ENCODE data around the gene OR1M1.

Gene OR1M1

GRCh38 chr19:9116547-9116946 lies 29.7 kb downstream of the OR1M1 start:
- Histone ChIP-seq H3K36me3 (ENCODE audit: insufficient read depth, low read length) (no peaks in the 10 kb centered on the region), H3K79me2 (ENCODE audit: insufficient read depth, low read length) (no peaks in the 10 kb centered on the region), H3K4me1 (ENCODE audit: insufficient read depth, low read length, severe bottlenecking) (no peaks in the 10 kb centered on the region), H3K27ac (ENCODE audit: low read depth, low read length, poor library complexity, severe bottlenecking) (no peak overlapping the region), H3K9ac (ENCODE audit: low read length) (no peak overlapping the region), H3F3A (ENCODE audit: insufficient read depth, low read length) (no peaks in the 10 kb centered on the region), H2AFZ (ENCODE audit: low read length) (no peak overlapping the region), H3K9me3 (ENCODE audit: low read length) (no peaks in the 10 kb centered on the region), H4K20me1 (ENCODE audit: insufficient read depth, low read length) (no peaks in the 10 kb centered on the region), H3K4me2 (ENCODE audit: low read length) (no peak overlapping the region), H3K4me3 (ENCODE audit: low read depth, low read length, poor library complexity, severe bottlenecking) (no peak overlapping the region), H3K27me3 (ENCODE audit: insufficient read depth, low read length) (no peaks in the 10 kb centered on the region), H3K9me2 (ENCODE audit: low read depth, low read length) (no peaks in the 10 kb centered on the region)
- TF ChIP-seq CTCF (IDR thresholded peaks at IDR 0.05; ENCODE audit: low read length) (no peak), EZH2 (IDR thresholded peaks at IDR 0.05; ENCODE audit: borderline replicate concordance, low read length) (no peak)

GRCh38 chr19:9126900-9127405 lies 40.1 kb downstream of the OR1M1 start, which contains the start of gene OR7G3:
TSS of gene OR7G3 (minus strand) at chr19:9126950. CDS start at chr19:9126950, 0 bp downstream.
- Histone ChIP-seq H3K9me2 (ENCODE audit: low read depth, low read length) (no peaks in the 10 kb centered on the region), H3K4me3 (ENCODE audit: low read depth, low read length, poor library complexity, severe bottlenecking) (no peak within 1 kb of the TSS), H3F3A (ENCODE audit: insufficient read depth, low read length) (no peaks in the 10 kb centered on the region), H3K27me3 (ENCODE audit: insufficient read depth, low read length) (no peaks in the 10 kb centered on the region; the same call in 1 of the 2 replicates), H4K20me1 (ENCODE audit: insufficient read depth, low read length) (no peaks in the 10 kb centered on the region), H2AFZ (ENCODE audit: low read length) (no peak within 1 kb of the TSS), H3K9ac (ENCODE audit: low read length) (no peak within 1 kb of the TSS), H3K79me2 (ENCODE audit: insufficient read depth, low read length) (no peaks in the 10 kb centered on the region), H3K9me3 (ENCODE audit: low read length) (no peaks in the 10 kb centered on the region), H3K27ac (ENCODE audit: low read depth, low read length, poor library complexity, severe bottlenecking) (no peak within 1 kb of the TSS), H3K4me2 (ENCODE audit: low read length) (no peak within 1 kb of the TSS), H3K36me3 (ENCODE audit: insufficient read depth, low read length) (no peaks in the 10 kb centered on the region), H3K4me1 (ENCODE audit: insufficient read depth, low read length, severe bottlenecking) (no peaks in the 10 kb centered on the region)
- TF ChIP-seq EZH2 (IDR thresholded peaks at IDR 0.05; ENCODE audit: borderline replicate concordance, low read length) (no peak), CTCF (IDR thresholded peaks at IDR 0.05; ENCODE audit: low read length) (no peak)

- Histone ChIP-seq H2AFZ (ENCODE audit: low read length) (no peak overlapping the region), H3K36me3 (ENCODE audit: insufficient read depth, low read length) (no peaks in the 10 kb centered on the region), H3K27me3 (ENCODE audit: insufficient read depth, low read length) (no peaks in the 10 kb centered on the region; the same call in 1 of the 2 replicates), H3K27ac (ENCODE audit: low read depth, low read length, poor library complexity, severe bottlenecking) (no peak overlapping the region), H3K9me2 (ENCODE audit: low read depth, low read length) (no peaks in the 10 kb centered on the region), H3K4me3 (ENCODE audit: low read depth, low read length, poor library complexity, severe bottlenecking) (no peak overlapping the region), H4K20me1 (ENCODE audit: insufficient read depth, low read length) (no peaks in the 10 kb centered on the region), H3K9ac (ENCODE audit: low read length) (no peak overlapping the region), H3K9me3 (ENCODE audit: low read length) (no peaks in the 10 kb centered on the region), H3K4me1 (ENCODE audit: insufficient read depth, low read length, severe bottlenecking) (no peaks in the 10 kb centered on the region), H3K79me2 (ENCODE audit: insufficient read depth, low read length) (no peaks in the 10 kb centered on the region), H3F3A (ENCODE audit: insufficient read depth, low read length) (no peaks in the 10 kb centered on the region), H3K4me2 (ENCODE audit: low read length) (no peak overlapping the region)
- TF ChIP-seq CTCF (IDR thresholded peaks at IDR 0.05; ENCODE audit: low read length) (no peak), EZH2 (IDR thresholded peaks at IDR 0.05; ENCODE audit: borderline replicate concordance, low read length) (no peak)
These were observed 41.3 kb downstream of the OR1M1 start for GRCh38 chr19:9128171-9128570.
